Measurements from ENCODE around the gene ALDH1B1.
"Not testable (repeated sequence)": the region's sequence is repeated elsewhere in the genome, so short reads cannot be mapped to it uniquely, and the experiment has no call there.

ALDH1B1 gene

DNA sequence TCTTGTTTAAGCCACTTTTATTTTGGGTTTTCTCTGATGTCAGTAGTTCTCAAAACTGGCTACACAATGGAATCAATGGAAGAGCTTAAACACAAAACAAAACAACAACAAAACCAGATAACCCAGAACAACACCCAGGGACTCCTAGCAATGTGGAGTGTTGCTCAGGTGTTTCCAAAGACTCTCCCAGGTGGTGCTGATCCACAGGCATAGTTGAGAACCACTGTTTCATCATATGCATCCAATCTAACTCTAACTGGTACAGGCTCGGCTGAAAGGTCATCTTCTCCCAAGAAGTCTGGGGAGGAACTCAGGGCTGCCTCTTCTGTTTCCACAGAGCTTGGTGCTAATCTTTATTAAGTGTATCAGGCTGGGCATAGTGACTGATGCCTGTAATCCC lies 5.4 kb upstream of the ALDH1B1 start:
- DNase-seq (ENCODE audit: low read depth): no peak

- DNase-seq (ENCODE audit: low read depth): no peak
Observed at GRCh38 chr9:38387751-38388150, 4.8 kb upstream of the ALDH1B1 start.

- no peak for DNase-seq (ENCODE audit: low read depth)
Observed at GRCh38 chr9:38388283-38389223, 3.9 kb upstream of the ALDH1B1 start.

DNA sequence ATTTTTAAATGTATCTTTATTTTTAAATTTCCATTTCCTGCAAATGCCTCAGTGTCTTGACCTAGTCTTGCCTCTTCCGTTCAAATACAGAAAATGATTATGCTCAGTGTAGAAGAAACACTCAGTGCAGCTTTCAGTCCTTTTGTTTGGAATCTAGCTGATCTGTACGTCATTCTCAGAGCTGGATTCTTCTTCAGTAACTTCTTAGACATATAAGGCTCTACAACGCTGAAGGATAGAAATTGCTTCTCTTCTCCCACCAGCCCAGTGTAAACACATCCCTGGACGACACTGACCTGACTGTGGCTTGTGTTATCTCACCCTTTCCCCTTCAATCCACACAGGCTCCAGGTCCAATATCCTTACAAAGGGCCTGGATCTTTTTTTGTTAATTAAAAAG lies 3.2 kb upstream of the ALDH1B1 start:
- DNase-seq (ENCODE audit: low read depth): no peak

DNA sequence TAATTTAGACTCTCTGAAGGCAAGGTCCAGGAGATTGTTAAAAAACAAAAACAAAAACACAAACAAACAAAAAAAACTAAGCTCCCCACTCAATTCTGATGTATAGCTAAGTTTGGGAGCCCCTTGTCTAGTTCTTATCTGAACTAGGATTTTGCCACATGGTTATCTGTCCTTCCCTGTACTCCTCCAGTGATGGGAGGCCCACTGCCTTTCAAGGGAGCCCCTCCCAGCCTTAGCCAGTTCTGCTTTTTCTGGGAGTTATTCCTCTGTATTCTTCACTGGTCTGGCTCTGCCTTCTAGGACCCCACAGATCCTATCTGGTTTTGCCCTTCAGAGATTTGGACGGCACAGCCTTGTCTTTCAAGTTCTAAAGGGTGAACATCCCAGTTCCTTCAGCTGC lies 2.1 kb upstream of the ALDH1B1 start:
- DNase-seq (ENCODE audit: low read depth): no peak

DNA sequence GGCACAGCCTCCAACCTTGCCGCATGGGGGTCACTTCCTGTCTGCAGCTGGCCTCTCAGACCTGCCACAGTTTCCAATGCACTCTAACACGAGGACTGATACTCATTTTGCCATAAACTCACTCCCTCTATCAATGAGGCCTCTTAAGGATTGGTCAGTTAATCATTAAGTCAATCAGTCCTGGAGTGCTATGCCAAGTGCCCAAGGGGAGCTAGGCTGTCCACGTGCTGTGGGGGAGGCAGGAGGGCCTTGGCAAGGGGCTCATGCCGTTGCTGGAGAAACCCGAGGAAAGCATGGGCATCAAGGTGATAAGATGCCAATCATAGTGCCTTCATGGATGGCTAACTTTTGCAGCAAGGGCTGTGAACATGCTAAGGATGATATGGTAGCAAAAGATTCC lies 1.7 kb upstream of the ALDH1B1 start:
- no peak for DNase-seq (ENCODE audit: low read depth)

- no peak for DNase-seq (ENCODE audit: low read depth)
Observed at GRCh38 chr9:38391278-38392118, 1.0 kb upstream of the ALDH1B1 start.

DNA sequence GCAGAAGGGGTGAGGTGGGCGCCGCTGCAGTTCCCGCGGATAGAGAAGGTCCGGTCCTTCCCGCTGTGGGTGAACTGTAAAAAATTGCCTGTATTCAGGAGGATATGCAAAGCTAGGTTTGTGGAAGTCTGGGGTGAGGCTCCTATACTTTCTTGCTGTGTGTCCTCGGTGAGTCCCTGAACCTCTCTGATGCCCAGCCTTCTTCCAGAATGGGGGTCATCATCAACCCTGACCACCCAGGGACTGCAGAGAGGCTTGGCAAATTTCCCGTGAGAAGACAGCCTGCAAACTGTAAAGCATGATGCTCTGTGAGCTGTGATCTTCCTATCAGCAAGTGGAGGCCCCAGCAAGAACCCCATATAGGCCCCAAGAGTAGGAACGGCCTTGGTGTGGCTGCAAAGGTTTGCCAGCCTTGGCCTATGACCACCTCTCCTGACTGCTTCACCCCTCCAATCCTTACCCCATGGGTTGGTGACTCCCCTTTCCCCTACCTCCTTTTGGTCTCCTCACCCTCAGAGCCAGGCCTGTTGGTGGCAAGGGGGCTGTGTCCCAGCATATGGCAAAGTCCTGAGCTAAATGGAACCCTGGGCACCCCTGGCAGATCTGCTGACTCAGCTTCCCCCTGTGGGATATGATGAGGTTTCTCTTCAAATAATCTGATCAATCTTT lies 760 bp downstream of the ALDH1B1 start:
- no peak for DNase-seq (ENCODE audit: low read depth)

DNA sequence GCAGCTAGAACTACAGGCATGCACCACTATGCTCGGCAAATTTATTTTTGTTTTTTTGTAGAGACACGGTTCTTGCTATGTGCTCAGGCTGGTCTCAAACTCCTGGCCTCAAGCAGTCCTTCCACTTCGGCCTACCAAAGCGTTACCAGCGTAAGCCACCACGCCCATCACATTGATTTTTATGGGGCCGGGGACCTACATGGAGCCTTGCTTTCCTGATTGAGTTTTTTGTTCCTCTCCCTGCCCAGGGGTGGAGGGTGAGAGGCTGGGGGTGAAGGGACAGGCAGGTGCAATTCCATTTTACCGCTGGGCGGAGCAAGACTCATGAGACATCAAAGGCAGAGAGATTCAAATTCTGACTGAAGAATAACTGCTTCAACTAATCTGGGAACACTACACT lies 1.9 kb downstream of the ALDH1B1 start:
- DNase-seq (ENCODE audit: low read depth): no peak

GRCh38 chr9:38395653-38396370 lies 3.3 kb downstream of the ALDH1B1 start:
- no peak for DNase-seq (ENCODE audit: low read depth)

DNA sequence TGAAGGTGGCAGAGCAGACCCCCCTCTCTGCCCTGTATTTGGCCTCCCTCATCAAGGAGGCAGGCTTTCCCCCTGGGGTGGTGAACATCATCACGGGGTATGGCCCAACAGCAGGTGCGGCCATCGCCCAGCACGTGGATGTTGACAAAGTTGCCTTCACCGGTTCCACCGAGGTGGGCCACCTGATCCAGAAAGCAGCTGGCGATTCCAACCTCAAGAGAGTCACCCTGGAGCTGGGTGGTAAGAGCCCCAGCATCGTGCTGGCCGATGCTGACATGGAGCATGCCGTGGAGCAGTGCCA lies 3.8 kb downstream of the ALDH1B1 start:
- DNase-seq (ENCODE audit: low read depth): no peak

DNA sequence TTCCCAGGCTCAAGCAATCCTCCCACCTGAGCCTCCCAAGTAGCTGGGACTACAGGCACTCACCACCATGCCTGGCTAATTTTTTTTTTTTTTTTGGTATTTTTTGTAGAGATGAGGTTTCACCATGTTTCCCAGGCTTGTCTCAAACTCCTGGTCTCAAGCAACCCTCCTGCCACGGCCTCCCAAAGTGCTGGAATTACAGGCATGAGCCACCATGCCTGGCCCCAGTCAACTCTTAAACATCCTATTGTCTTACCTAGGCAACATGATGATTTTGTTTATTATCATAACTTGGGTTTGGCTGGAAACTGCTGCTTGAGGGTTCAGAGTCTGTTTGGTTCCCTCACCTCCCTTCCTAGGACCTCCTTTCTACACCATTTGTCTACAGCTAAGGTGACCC lies 6.7 kb downstream of the ALDH1B1 start:
- not testable (repeated sequence) for DNase-seq (ENCODE audit: low read depth)

GRCh38 chr9:38401994-38402393 lies 9.5 kb downstream of the ALDH1B1 start:
- no peak for DNase-seq (ENCODE audit: low read depth)

DNA sequence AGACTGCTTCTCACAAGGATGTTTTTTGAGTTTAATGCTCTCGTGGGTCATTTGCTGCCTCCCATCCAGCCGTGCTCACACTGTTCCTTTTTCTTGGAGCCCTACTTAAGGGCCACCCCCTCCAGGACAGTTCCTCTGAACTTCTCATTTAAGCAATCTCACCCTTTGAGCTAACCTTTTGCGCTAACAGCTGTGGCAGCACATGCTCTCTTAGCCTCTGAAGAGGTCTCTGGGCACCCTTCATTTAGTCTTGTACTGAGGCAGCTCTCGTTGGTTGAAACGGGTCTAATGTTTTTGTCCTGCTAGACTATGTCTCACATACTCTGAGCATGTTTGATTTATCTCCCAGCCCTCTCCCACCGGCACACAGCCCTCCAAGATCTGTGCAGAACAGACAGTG lies 11.8 kb downstream of the ALDH1B1 start:
- DNase-seq (ENCODE audit: low read depth): no peak

DNA sequence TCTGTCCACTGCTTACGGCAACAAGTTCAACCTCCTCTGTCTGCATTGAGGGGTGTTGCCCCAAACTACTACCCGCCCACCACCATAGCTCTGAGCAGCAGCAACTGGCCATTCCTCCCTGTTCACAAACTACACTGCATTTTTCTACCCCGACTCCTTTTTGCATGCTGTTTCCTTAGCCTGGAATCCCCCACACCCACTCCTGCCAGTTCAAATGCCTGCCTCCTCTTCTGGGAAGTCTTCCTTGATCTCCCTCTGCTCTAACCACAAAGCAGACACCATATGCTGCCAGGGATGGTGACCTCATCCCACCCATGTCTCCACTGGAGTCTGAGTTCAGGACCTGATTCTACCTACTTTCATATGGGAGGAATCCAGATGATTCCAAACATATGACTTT lies 13.3 kb downstream of the ALDH1B1 start:
- DNase-seq (ENCODE audit: low read depth): no peak

GRCh38 chr9:38406476-38407186 lies 14.1 kb downstream of the ALDH1B1 start:
- no peak for DNase-seq (ENCODE audit: low read depth)

- DNase-seq (ENCODE audit: low read depth): no peak
Observed at GRCh38 chr9:38408719-38409118, 16.2 kb downstream of the ALDH1B1 start.

- DNase-seq (ENCODE audit: low read depth): no peak
Observed at GRCh38 chr9:38412751-38413150, 20.2 kb downstream of the ALDH1B1 start.

- DNase-seq (ENCODE audit: low read depth): no peak
Observed at GRCh38 chr9:38413283-38413682, 20.8 kb downstream of the ALDH1B1 start.

DNA sequence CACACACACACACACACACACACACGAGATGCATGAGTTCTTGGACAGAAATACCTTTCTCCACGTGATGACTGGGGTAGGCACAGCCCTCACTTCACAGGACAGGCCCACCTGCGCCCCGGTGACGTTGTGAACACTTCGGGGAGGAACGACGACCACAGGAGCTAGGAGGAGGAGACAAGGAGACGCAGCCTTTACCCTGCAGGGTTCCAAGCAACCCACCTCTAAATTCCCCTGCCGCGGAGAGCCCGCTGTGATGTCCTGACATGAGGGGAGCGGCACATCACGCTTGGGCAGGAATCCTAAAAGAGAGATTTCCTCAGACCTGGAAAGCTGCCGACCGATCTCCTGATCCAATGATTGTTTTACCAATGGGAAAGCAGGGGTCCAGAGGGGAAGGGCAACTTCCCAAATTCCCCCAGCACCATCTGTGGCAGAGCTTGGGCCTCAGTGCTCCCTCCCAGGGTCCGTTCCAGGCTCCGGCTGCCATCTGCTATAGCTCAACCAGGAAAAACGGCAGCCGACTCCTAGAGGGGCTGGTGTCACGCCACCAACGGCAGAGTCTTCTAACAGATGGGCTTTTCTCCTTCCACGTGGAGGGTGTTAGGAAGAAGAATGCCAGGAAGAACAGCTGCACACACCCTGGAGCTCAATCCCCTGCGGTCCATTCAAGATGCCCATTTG lies 21.7 kb downstream of the ALDH1B1 start:
- DNase-seq (ENCODE audit: low read depth): no peak

- no peak for DNase-seq (ENCODE audit: low read depth)
Observed at GRCh38 chr9:38415856-38416255, 23.4 kb downstream of the ALDH1B1 start.

All from activated gamma-delta T cell treated with anti-CD3 and anti-CD28 coated beads, Interleukin-2, amount 50 U/mL, for 16 hours (primary cell).